Measurements from ENCODE around the gene NFKB1.
"Not testable (repeated sequence)": the region's sequence is repeated elsewhere in the genome, so short reads cannot be mapped to it uniquely, and the experiment has no call there.

Gene NFKB1

GRCh38 chr4:102598086-102598761 is 97.1 kb downstream of the NFKB1 start:
- DNase-seq (ENCODE audit: low read depth in 2 of 2): no peak

- no peak for DNase-seq (ENCODE audit: low read depth in 2 of 2)
These were observed 97.7 kb downstream of the NFKB1 start for GRCh38 chr4:102598762-102599374.

GRCh38 chr4:102599455-102599854 is 98.3 kb downstream of the NFKB1 start:
- no peak for DNase-seq (ENCODE audit: low read depth in 2 of 2)

- DNase-seq (ENCODE audit: low read depth in 2 of 2): no peak
These were observed 98.7 kb downstream of the NFKB1 start for GRCh38 chr4:102599886-102600285.

GRCh38 chr4:102600689-102601088 is 99.5 kb downstream of the NFKB1 start:
- no peak for DNase-seq (ENCODE audit: low read depth in 2 of 2)

- DNase-seq (ENCODE audit: low read depth in 2 of 2): no peak
These were observed 100.5 kb downstream of the NFKB1 start for GRCh38 chr4:102601586-102602227.

GRCh38 chr4:102604222-102604940 is 103.2 kb downstream of the NFKB1 start:
- no peak for DNase-seq (ENCODE audit: low read depth in 2 of 2)

GRCh38 chr4:102606261-102606660 is 105.1 kb downstream of the NFKB1 start:
- DNase-seq (ENCODE audit: low read depth in 2 of 2): no peak

- no peak for DNase-seq (ENCODE audit: low read depth in 2 of 2)
These were observed 105.8 kb downstream of the NFKB1 start for GRCh38 chr4:102606846-102607450.

- no peak for DNase-seq (ENCODE audit: low read depth in 2 of 2)
These were observed 107.0 kb downstream of the NFKB1 start for GRCh38 chr4:102608190-102608589.

GRCh38 chr4:102610007-102610406 is 108.8 kb downstream of the NFKB1 start:
- DNase-seq (ENCODE audit: low read depth in 2 of 2): no peak

- DNase-seq (ENCODE audit: low read depth in 2 of 2): no peak
These were observed 109.3 kb downstream of the NFKB1 start for GRCh38 chr4:102610476-102610875.

- DNase-seq (ENCODE audit: low read depth in 2 of 2): no peak
These were observed 111.1 kb downstream of the NFKB1 start for GRCh38 chr4:102612210-102612609.

GRCh38 chr4:102612824-102613366 is 111.7 kb downstream of the NFKB1 start:
- no peak for DNase-seq (ENCODE audit: low read depth in 2 of 2)

GRCh38 chr4:102614801-102615200 is 113.6 kb downstream of the NFKB1 start:
- no peak for DNase-seq (ENCODE audit: low read depth in 2 of 2)

- no peak for DNase-seq (ENCODE audit: low read depth in 2 of 2)
These were observed 115.5 kb downstream of the NFKB1 start for GRCh38 chr4:102616636-102617035.

- DNase-seq (ENCODE audit: low read depth in 2 of 2): not testable (repeated sequence)
These were observed 117.9 kb downstream of the NFKB1 start for GRCh38 chr4:102619021-102619420.

- DNase-seq (ENCODE audit: low read depth in 2 of 2): not testable (repeated sequence)
These were observed 118.8 kb downstream of the NFKB1 start for GRCh38 chr4:102619776-102620631.

- no peak for DNase-seq (ENCODE audit: low read depth in 2 of 2)
These were observed 119.7 kb downstream of the NFKB1 start for GRCh38 chr4:102620697-102621497.

GRCh38 chr4:102623622-102624021 is 122.5 kb downstream of the NFKB1 start:
- no peak for DNase-seq (ENCODE audit: low read depth in 2 of 2)

All from stimulated activated CD8-positive, alpha-beta memory T cell treated with anti-CD3 and anti-CD28 coated beads, Interleukin-15, amount 100 ng/mL, for 4 hours (primary cell).